Cortex of kidney (tissue), 1 donor: Measurements from ENCODE around the gene CFAP97D2.

ENCODE experiments used
- DNase-seq: peaks from one replicate; lab custom pipeline; 2025; lab: John Stamatoyannopoulos, UW

The CFAP97D2 gene

GRCh38 chr13:114269281-114269770 is 90.3 kb downstream of the CFAP97D2 start:
- no peak for DNase-seq
